GM12892 (cell line): Measurements from ENCODE around the gene CYB5R3.

ENCODE experiments used
- POLR2A ChIP-seq: IDR thresholded peaks from 2 replicates; pipeline ENCODE4 v1.6.1; 2011; ENCODE audit warnings: low read depth, low read length, control low read depth
- POLR2AphosphoS5 ChIP-seq: IDR thresholded peaks from 2 replicates; pipeline ENCODE4 v1.6.1; 2011; ENCODE audit warnings: low read depth, low read length, control low read depth
- TAF1 ChIP-seq: IDR thresholded peaks from 2 replicates; pipeline ENCODE4 v1.6.1; 2011; ENCODE audit warnings: low read depth, mild to moderate bottlenecking, control low read depth, low read length, borderline replicate concordance

GRCh38 chr22:42613872-42614301 lies 35.3 kb downstream of the CYB5R3 start:
- TF ChIP-seq POLR2AphosphoS5 (peak; percentile 47), POLR2A (no peak), TAF1 (no peak)
